ENCODE results near the gene SLIT3.

Gene SLIT3

GRCh38 chr5:169104937-169105494 lies 195.9 kb downstream of the SLIT3 start:
- no peak for DNase-seq (ENCODE audit: low spot score)

- no peak for DNase-seq (ENCODE audit: low spot score)
Observed at GRCh38 chr5:169103586-169104181, 197.3 kb downstream of the SLIT3 start.

GRCh38 chr5:169101966-169102365 lies 199.0 kb downstream of the SLIT3 start:
- no peak for DNase-seq (ENCODE audit: low spot score)

GRCh38 chr5:169100735-169101075 lies 200.2 kb downstream of the SLIT3 start:
- no peak for DNase-seq (ENCODE audit: low spot score)

GRCh38 chr5:169099801-169100734 lies 200.9 kb downstream of the SLIT3 start:
- no peak for DNase-seq (ENCODE audit: low spot score)

GRCh38 chr5:169098331-169099121 lies 202.4 kb downstream of the SLIT3 start:
- DNase-seq (ENCODE audit: low spot score) = no peak

- no peak for DNase-seq (ENCODE audit: low spot score)
Observed at GRCh38 chr5:169097374-169098326, 203.3 kb downstream of the SLIT3 start.

GRCh38 chr5:169095976-169096375 lies 205.0 kb downstream of the SLIT3 start:
- no peak for DNase-seq (ENCODE audit: low spot score)

GRCh38 chr5:169095410-169095960 lies 205.5 kb downstream of the SLIT3 start:
- no peak for DNase-seq (ENCODE audit: low spot score)

GRCh38 chr5:169094586-169095409 lies 206.1 kb downstream of the SLIT3 start:
- DNase-seq (ENCODE audit: low spot score) = no peak

- DNase-seq (ENCODE audit: low spot score) = no peak
Observed at GRCh38 chr5:169091396-169091980, 209.5 kb downstream of the SLIT3 start.

GRCh38 chr5:169089343-169089742 lies 211.6 kb downstream of the SLIT3 start:
- no peak for DNase-seq (ENCODE audit: low spot score)

- no peak for DNase-seq (ENCODE audit: low spot score)
Observed at GRCh38 chr5:169088028-169088725, 212.8 kb downstream of the SLIT3 start.

- DNase-seq (ENCODE audit: low spot score) = no peak
Observed at GRCh38 chr5:169085636-169086035, 215.3 kb downstream of the SLIT3 start.

- no peak for DNase-seq (ENCODE audit: low spot score)
Observed at GRCh38 chr5:169085212-169085611, 215.7 kb downstream of the SLIT3 start.

- no peak for DNase-seq (ENCODE audit: low spot score)
Observed at GRCh38 chr5:169084775-169085174, 216.2 kb downstream of the SLIT3 start.

- no peak for DNase-seq (ENCODE audit: low spot score)
Observed at GRCh38 chr5:169083394-169084018, 217.4 kb downstream of the SLIT3 start.

GRCh38 chr5:169081000-169081724 lies 219.8 kb downstream of the SLIT3 start:
- DNase-seq (ENCODE audit: low spot score) = no peak

Data from hematopoietic multipotent progenitor cell treated with erythropoietin and hydrocortisone succinate and interleukin-3 and kit ligand, for 15 days (in vitro differentiated cells).